ENCODE measurements around the gene CCL13. TPM values are rescaled to one million over a fixed set of nuclear protein-coding genes. Genes with fewer than 3 reads are reported as not detected.
"Not testable (repeated sequence)": the region's sequence is repeated elsewhere in the genome, so short reads cannot be mapped to it uniquely, and the experiment has no call there.

The CCL13 gene
- total and polyA plus RNA-seq, 12 donors = 0.39 to 64.0 (median 1.4) TPM; not detected in 1

DNA sequence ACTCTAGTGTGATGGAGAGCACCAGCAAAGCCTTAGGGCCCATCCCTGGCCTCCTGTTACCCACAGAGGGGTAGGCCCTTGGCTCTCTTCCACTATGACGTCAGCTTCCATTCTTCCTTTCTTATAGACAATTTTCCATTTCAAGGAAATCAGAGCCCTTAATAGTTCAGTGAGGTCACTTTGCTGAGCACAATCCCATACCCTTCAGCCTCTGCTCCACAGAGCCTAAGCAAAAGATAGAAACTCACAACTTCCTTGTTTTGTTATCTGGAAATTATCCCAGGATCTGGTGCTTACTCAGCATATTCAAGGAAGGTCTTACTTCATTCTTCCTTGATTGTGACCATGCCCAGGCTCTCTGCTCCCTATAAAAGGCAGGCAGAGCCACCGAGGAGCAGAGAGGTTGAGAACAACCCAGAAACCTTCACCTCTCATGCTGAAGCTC, 37.2 kb upstream of the CCL13 start, which contains the start of gene CCL8:
Gene CCL8 (plus strand): TSS at position 397 of the 445 bp plus-strand sequence. CDS start 67 bp downstream, outside the sequence.
- TF ChIP-seq, protein P1, sequence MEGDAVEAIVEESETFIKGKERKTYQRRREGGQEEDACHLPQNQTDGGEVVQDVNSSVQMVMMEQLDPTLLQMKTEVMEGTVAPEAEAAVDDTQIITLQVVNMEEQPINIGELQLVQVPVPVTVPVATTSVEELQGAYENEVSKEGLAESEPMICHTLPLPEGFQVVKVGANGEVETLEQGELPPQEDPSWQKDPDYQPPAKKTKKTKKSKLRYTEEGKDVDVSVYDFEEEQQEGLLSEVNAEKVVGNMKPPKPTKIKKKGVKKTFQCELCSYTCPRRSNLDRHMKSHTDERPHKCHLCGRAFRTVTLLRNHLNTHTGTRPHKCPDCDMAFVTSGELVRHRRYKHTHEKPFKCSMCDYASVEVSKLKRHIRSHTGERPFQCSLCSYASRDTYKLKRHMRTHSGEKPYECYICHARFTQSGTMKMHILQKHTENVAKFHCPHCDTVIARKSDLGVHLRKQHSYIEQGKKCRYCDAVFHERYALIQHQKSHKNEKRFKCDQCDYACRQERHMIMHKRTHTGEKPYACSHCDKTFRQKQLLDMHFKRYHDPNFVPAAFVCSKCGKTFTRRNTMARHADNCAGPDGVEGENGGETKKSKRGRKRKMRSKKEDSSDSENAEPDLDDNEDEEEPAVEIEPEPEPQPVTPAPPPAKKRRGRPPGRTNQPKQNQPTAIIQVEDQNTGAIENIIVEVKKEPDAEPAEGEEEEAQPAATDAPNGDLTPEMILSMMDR (IDR thresholded peaks at IDR 0.05) = no peak
- intact Hi-C loops (cut with DNase I) = no loop called here
- WGBS, 2 donors = 41 to 64% methylated on average over 2 of the region's 2 CpGs
- Histone ChIP-seq H3K9me3 (peaks cover 0 to 11% (median 3%) of the 10 kb centered on the region in 11 donors), H3K4me1 (peaks cover under 1 to 44% (median 8%) of the 10 kb centered on the region in 9 donors), H3K36me3 (no peaks in the 10 kb centered on the region), H3K27me3 (no peaks in the 10 kb centered on the region), H3K27ac (peak within 1 kb of the TSS in 7 of 10 donors; percentile 21 to 83 (median 42)), H3K4me3 (peak within 1 kb of the TSS in 2 of 10 donors; percentile 0 to 32)
- peak in 1 of 2 donors; percentile 42 for DNase-seq
- peak in 7 of 8 donors; percentile 30 to 87 (median 63) for ATAC-seq

GRCh38 chr17:34321964-34322363, 34.3 kb upstream of the CCL13 start:
- Histone ChIP-seq H3K27me3 (no peaks in the 10 kb centered on the region), H3K36me3 (no peaks in the 10 kb centered on the region), H3K4me1 (peaks cover 0 to 30% (median 4%) of the 10 kb centered on the region in 9 donors), H3K4me3 (no peak overlapping the region), H3K9me3 (peaks cover 0 to 22% (median 13%) of the 10 kb centered on the region in 11 donors), H3K27ac (peak overlapping the region in 3 of 10 donors; percentile 2 to 21 (median 3))
- ATAC-seq (peak in 7 of 8 donors; percentile 25 to 68 (median 53)), DNase-seq (no peak)
- intact Hi-C loops (cut with DNase I) = no loop called here
- TF ChIP-seq, protein P1 (IDR thresholded peaks at IDR 0.05) = no peak

GRCh38 chr17:34327580-34327979, 28.7 kb upstream of the CCL13 start:
- WGBS, 2 donors = 58 to 73% methylated on average over 4 of the region's 4 CpGs
- intact Hi-C loops (cut with DNase I); H3K36me3 ChIP-seq; DNase-seq; H3K27me3 ChIP-seq; ATAC-seq; H3K27ac ChIP-seq; H3K4me1 ChIP-seq; H3K4me3 ChIP-seq: not testable (repeated sequence)
- H3K9me3 ChIP-seq = peaks cover 0 to 22% (median 13%) of the 10 kb centered on the region in 11 donors

- TF ChIP-seq, protein P1 (IDR thresholded peaks at IDR 0.05) = no peak
- WGBS, 2 donors = 66 to 70% methylated on average over 1 of the region's 1 CpG
- intact Hi-C loops (cut with DNase I) = no loop called here
- Histone ChIP-seq H3K36me3 (no peaks in the 10 kb centered on the region), H3K27ac (no peak overlapping the region), H3K4me3 (no peak overlapping the region), H3K27me3 (no peaks in the 10 kb centered on the region), H3K4me1 (no peaks in the 10 kb centered on the region), H3K9me3 (no peaks in the 10 kb centered on the region)
- DNase-seq = no peak
- no peak for ATAC-seq
Observed at GRCh38 chr17:34337701-34338100, 18.6 kb upstream of the CCL13 start.

- Histone ChIP-seq H3K9me3 (no peaks in the 10 kb centered on the region), H3K4me3 (no peak overlapping the region), H3K4me1 (no peaks in the 10 kb centered on the region), H3K27ac (no peak overlapping the region), H3K27me3 (peaks cover 0 to 4% (median 0%) of the 10 kb centered on the region in 7 donors), H3K36me3 (no peaks in the 10 kb centered on the region)
- ATAC-seq = no peak
- intact Hi-C loops (cut with DNase I) = no loop called here
- DNase-seq = no peak
- WGBS, 2 donors = 86 to 87% methylated on average over 3 of the region's 3 CpGs
- TF ChIP-seq, protein P1 (IDR thresholded peaks at IDR 0.05) = no peak
Observed at GRCh38 chr17:34339138-34339770, 17.0 kb upstream of the CCL13 start.

All from heart right ventricle (tissue), 16 donors.